PC-3 (cell line): Measurements from ENCODE around the gene OR51T1.

Experiments
- CTCF ChIP-seq: fragments of 300-600 bp; sonication (generic); conservative IDR thresholded peaks from 2 replicates; pipeline ENCODE4 v1.5.1; 2017; ENCODE audit warnings: antibody characterized with exemption, low read depth, mild to moderate bottlenecking, low read length
- EZH2 ChIP-seq: fragments of 300-600 bp; sonication (generic); IDR thresholded peaks from one replicate; pipeline ENCODE4 v1.6.1; 2017; ENCODE audit warnings: antibody characterized with exemption, mild to moderate bottlenecking, low read length; ENCODE audit not compliant: unreplicated experiment

- no peak for TF ChIP-seq CTCF
- TF ChIP-seq EZH2, result no peak
Observed at GRCh38 chr11:4865855-4866254, 15.8 kb upstream of the OR51T1 start.
